HCT116 (cell line): ENCODE measurements around the gene COL9A3. TPM values are rescaled to one million over a fixed set of nuclear protein-coding genes. Genes with fewer than 3 reads are reported as not detected.
A peak's percentile ranks its signal among the peaks of the same experiment; 100 is the strongest.

ENCODE experiments used
- ATAC-seq: fragments of 200-7000 bp; cut with Tn5 transposase; 2 replicates; pipeline ENCODE4 v1.9.1; 2020; ENCODE audit warnings: mild to moderate bottlenecking, moderate library complexity
- BruUV-seq: library from RNA; stranded (reverse); fragments of 400-500 nt; replicated peaks from 2 replicates; lab custom pipeline; 2021; lab: Mats Ljungman, UMichigan
- CTCF ChIA-PET: fragments of 300-600 bp; sonication (Branson Sonifier 250); formaldehyde crosslinking; loops from one replicate; lab custom pipeline; 2021; ENCODE audit warnings: antibody characterized with exemption; lab: Charles Lee
- POLR2A ChIA-PET: fragments of 300-600, 350-600 bp; sonication (Branson Sonifier 250); formaldehyde crosslinking; loops from one replicate; lab custom pipeline; 2021; ENCODE audit warnings: antibody characterized with exemption; lab: Charles Lee
- RAD21 ChIA-PET, 2 experiments: fragments of 300-600 bp; sonication (Branson Sonifier 250); formaldehyde crosslinking; loops; one replicate each; lab custom pipeline; 2023; ENCODE audit warnings: low total read pairs in 2 of 2; ENCODE audit not compliant: uncharacterized antibody in 2 of 2, unreplicated experiment in 2 of 2, low non-redundant PET in 1 of 2; lab: Charles Lee
- DNase-seq: peaks from one replicate; pipeline ENCODE4 v3.0.0-alpha.2; 2010; ENCODE audit warnings: low read depth, low spot score
- H2AFZ ChIP-seq: fragments of 200-600 bp; shearing (Covaris generic), sonication (generic); 2 replicates; pipeline ENCODE4 v1.6.1; 2017; ENCODE audit warnings: low read depth, mixed run types, mixed read lengths, antibody characterized with exemption, low read length; ENCODE audit not compliant: poor library complexity, severe bottlenecking
- H3K27ac ChIP-seq: 2 replicates; pipeline ENCODE4 v1.5.1; 2012; ENCODE audit warnings: low read depth, low read length
- H3K27me3 ChIP-seq: fragments of 200-600 bp; sonication (generic); 2 replicates; pipeline ENCODE4 v1.6.1; 2016; ENCODE audit warnings: mixed run types, low read length, mixed read lengths; ENCODE audit not compliant: insufficient read depth
- H3K36me3 ChIP-seq, 2 experiments: fragments of 200-500 bp in 1 of 2; fragments of 200-600 bp in 1 of 2; sonication (Bioruptor generic) in 1 of 2; sonication (generic) in 1 of 2; 2 replicates each; pipeline versions ENCODE4 v1.5.1 to v1.6.1; 2014 to 2016; ENCODE audit warnings: low read length in 2 of 2, inconsistent platforms in 1 of 2, mixed read lengths in 1 of 2, mixed run types in 1 of 2; ENCODE audit not compliant: insufficient read depth in 2 of 2, control insufficient read depth in 1 of 2
- H3K4me1 ChIP-seq, 2 experiments: fragments of 200-600 bp in 1 of 2; sonication (generic) in 1 of 2; 2 replicates each; pipeline versions ENCODE4 v1.5.1 to v1.6.1; 2012 to 2017; ENCODE audit warnings: low read length in 2 of 2, inconsistent platforms in 1 of 2, mild to moderate bottlenecking in 1 of 2, mixed read lengths in 1 of 2, mixed run types in 1 of 2, moderate library complexity in 1 of 2; ENCODE audit not compliant: insufficient read depth in 2 of 2, control insufficient read depth in 1 of 2
- H3K4me2 ChIP-seq: fragments of 200-600 bp; sonication (generic); 2 replicates; pipeline ENCODE4 v1.6.1; 2017; ENCODE audit warnings: mixed run types, low read length, mixed read lengths
- H3K4me3 ChIP-seq, 2 experiments: fragments of 200-600 bp in 1 of 2; sonication (generic) in 1 of 2; replicated peaks in 1 of 2; 2 replicates each; pipeline ENCODE4 v1.5.1; 2011 to 2016; ENCODE audit warnings: low read length in 2 of 2, control low read depth in 1 of 2, low read depth in 1 of 2, mild to moderate bottlenecking in 1 of 2, mixed read lengths in 1 of 2, mixed run types in 1 of 2
- H3K79me2 ChIP-seq: fragments of 200-600 bp; sonication (generic); 2 replicates; pipeline ENCODE4 v1.6.1; 2017; ENCODE audit warnings: mild to moderate bottlenecking, mixed run types, low read length, moderate library complexity, mixed read lengths; ENCODE audit not compliant: insufficient read depth
- H3K9ac ChIP-seq: fragments of 200-600 bp; sonication (generic); 2 replicates; pipeline ENCODE4 v1.6.1; 2016; ENCODE audit warnings: low read length, mixed read lengths
- H3K9me2 ChIP-seq: fragments of 200-600 bp; sonication (generic), shearing (Covaris generic); 2 replicates; pipeline ENCODE4 v1.6.1; 2017; ENCODE audit warnings: mixed run types, mild to moderate bottlenecking, moderate library complexity; ENCODE audit not compliant: insufficient read depth
- H3K9me3 ChIP-seq, 2 experiments: fragments of 200-500 bp in 1 of 2; fragments of 200-600 bp in 1 of 2; sonication (Bioruptor generic) in 1 of 2; sonication (generic) in 1 of 2; 2 replicates each; pipeline ENCODE4 v1.6.1; 2014 to 2017; ENCODE audit warnings: low read length in 2 of 2, mixed read lengths in 2 of 2, inconsistent platforms in 1 of 2, low read depth in 1 of 2, mild to moderate bottlenecking in 1 of 2, mixed run types in 1 of 2, moderate library complexity in 1 of 2; ENCODE audit not compliant: control insufficient read depth in 1 of 2, insufficient read depth in 1 of 2
- H4K20me1 ChIP-seq: fragments of 200-600 bp; sonication (generic), shearing (Covaris generic); 2 replicates; pipeline ENCODE4 v1.6.1; 2017; ENCODE audit warnings: mixed run types, mild to moderate bottlenecking, moderate library complexity; ENCODE audit not compliant: insufficient read depth
- CBX3 ChIP-seq: IDR thresholded peaks from 2 replicates; pipeline ENCODE4 v1.6.1; 2012; ENCODE audit warnings: low read depth
- CTCF ChIP-seq, 3 experiments: fragments of 200-600 bp in 1 of 3; sonication (generic) in 1 of 3; IDR thresholded peaks in 2 of 3; conservative IDR thresholded peaks in 1 of 3; 2 replicates each; pipeline ENCODE4 v1.5.1; 2012 to 2017; ENCODE audit warnings: low read depth in 2 of 3, low read length in 2 of 3, antibody characterized with exemption in 1 of 3, borderline replicate concordance in 1 of 3, control low read depth in 1 of 3, mild to moderate bottlenecking in 1 of 3, mixed read lengths in 1 of 3, mixed run types in 1 of 3, moderate library complexity in 1 of 3; ENCODE audit not compliant: insufficient read depth in 1 of 3
- EGR1 ChIP-seq: IDR thresholded peaks from 2 replicates; pipeline ENCODE4 v1.6.1; 2012; ENCODE audit warnings: low read depth
- EZH2 ChIP-seq: fragments of 200-600 bp; sonication (generic); IDR thresholded peaks from 2 replicates; pipeline ENCODE4 v1.6.1; 2017; ENCODE audit warnings: antibody characterized with exemption, mixed run types
- EZH2phosphoT487 ChIP-seq: fragments of 200-600 bp; IDR thresholded peaks from 2 replicates; pipeline ENCODE4 v1.6.1; 2018; ENCODE audit warnings: antibody characterized with exemption, borderline replicate concordance
- FOSL1 ChIP-seq: IDR thresholded peaks from 2 replicates; pipeline ENCODE4 v1.6.1; 2012; ENCODE audit warnings: low read depth
- POLR2A ChIP-seq: IDR thresholded peaks from 2 replicates; pipeline ENCODE4 v1.7.0; 2011; ENCODE audit warnings: borderline replicate concordance; ENCODE audit not compliant: insufficient read depth, insufficient read length; ENCODE audit errors: extremely low read depth
- SIN3A ChIP-seq: IDR thresholded peaks from 2 replicates; pipeline ENCODE4 v1.6.1; 2012; ENCODE audit warnings: low read depth
- YY1 ChIP-seq: IDR thresholded peaks from 2 replicates; pipeline ENCODE4 v1.6.1; 2011; ENCODE audit warnings: low read length, low read depth, moderate library complexity, mild to moderate bottlenecking; ENCODE audit not compliant: insufficient replicate concordance; ENCODE audit errors: extremely low read depth
- ZFX ChIP-seq: fragments of 450-650 bp; IDR thresholded peaks from 2 replicates; pipeline ENCODE4 v1.6.1; 2017
- intact Hi-C: fragments of 100-400 bp; cut with micrococcal nuclease; formaldehyde crosslinking; loops from 2 replicates; pipeline ENCODE4 v1.10.0; 2022
- total RNA-seq: library from RNA; stranded (reverse); gene quantifications from one replicate; pipeline ENCODE4 v1.2.1, GENCODE V29; 2021; ENCODE audit not compliant: unreplicated experiment
- TF ChIP-seq, protein P1 (sequence below): IDR thresholded peaks from 2 replicates; pipeline ENCODE4 v1.6.1; 2011; ENCODE audit warnings: mild to moderate bottlenecking, low read length, moderate library complexity; ENCODE audit not compliant: insufficient replicate concordance; ENCODE audit errors: extremely low read depth

COL9A3 gene
- total RNA-seq, 1 experiment from 2014 or later, result 29.7 TPM

GRCh38 chr20:62831854-62832211 is 15.0 kb downstream of the COL9A3 start:
- Histone ChIP-seq H3K9ac (no peak overlapping the region), H3K4me2 (peak overlapping the region; percentile 72; the same call in 1 of the 2 replicates), H4K20me1 (no peaks in the 10 kb centered on the region)
- POLR2A ChIA-PET, result no interaction called here
- no TSS peak for BruUV-seq
- TF ChIP-seq CTCF (IDR thresholded peaks at IDR 0.05 in 2 of 3, conservative IDR thresholded peaks at IDR 0.05 in 1 of 3; ENCODE audit: borderline replicate concordance in 1 of 3, insufficient read depth in 1 of 3, low read depth in 2 of 3, low read length in 2 of 3) (no peak), SIN3A (no peak), CBX3 (no peak), EZH2phosphoT487 (no peak), ZFX (no peak), EGR1 (no peak), EZH2 (no peak), POLR2A (no peak), FOSL1 (no peak), YY1 (no peak)
- TF ChIP-seq, protein P1, sequence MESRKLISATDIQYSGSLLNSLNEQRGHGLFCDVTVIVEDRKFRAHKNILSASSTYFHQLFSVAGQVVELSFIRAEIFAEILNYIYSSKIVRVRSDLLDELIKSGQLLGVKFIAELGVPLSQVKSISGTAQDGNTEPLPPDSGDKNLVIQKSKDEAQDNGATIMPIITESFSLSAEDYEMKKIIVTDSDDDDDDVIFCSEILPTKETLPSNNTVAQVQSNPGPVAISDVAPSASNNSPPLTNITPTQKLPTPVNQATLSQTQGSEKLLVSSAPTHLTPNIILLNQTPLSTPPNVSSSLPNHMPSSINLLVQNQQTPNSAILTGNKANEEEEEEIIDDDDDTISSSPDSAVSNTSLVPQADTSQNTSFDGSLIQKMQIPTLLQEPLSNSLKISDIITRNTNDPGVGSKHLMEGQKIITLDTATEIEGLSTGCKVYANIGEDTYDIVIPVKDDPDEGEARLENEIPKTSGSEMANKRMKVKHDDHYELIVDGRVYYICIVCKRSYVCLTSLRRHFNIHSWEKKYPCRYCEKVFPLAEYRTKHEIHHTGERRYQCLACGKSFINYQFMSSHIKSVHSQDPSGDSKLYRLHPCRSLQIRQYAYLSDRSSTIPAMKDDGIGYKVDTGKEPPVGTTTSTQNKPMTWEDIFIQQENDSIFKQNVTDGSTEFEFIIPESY, result no peak
- TF ChIP-seq, all 23 proteins: peak for 0
- no peak overlapping the region for H2AFZ ChIP-seq
- no peaks in the 10 kb centered on the region for H3K27me3 ChIP-seq
- no peak for ATAC-seq
- no peak overlapping the region for H3K4me3 ChIP-seq
- intact Hi-C loops, result no loop called here
- H3K9me2 ChIP-seq, result no peaks in the 10 kb centered on the region
- H3K36me3 ChIP-seq, result no peaks in the 10 kb centered on the region
- no peak for DNase-seq
- H3K4me1 ChIP-seq, result peaks cover 15 to 21% of the 10 kb centered on the region in 2 experiments
- no peaks in the 10 kb centered on the region for H3K9me3 ChIP-seq
- ChIA-PET RAD21 (interaction anchor here in 1 of 2 experiments (1.2 kb wide), 1 partner anchor 9 kb away, joined by 3 read pairs; no protein-coding TSS in a partner anchor), CTCF (interaction anchor here (1.7 kb wide), 1 partner anchor 9 kb away, joined by 6 read pairs; no protein-coding TSS in a partner anchor)
- H3K27ac ChIP-seq, result peak overlapping the region; percentile 41
- no peaks in the 10 kb centered on the region for H3K79me2 ChIP-seq
